GM19468 (cell line): Measurements from ENCODE around the gene RAPGEF5.

Experiments
- ATAC-seq: cut with Tn5 transposase; IDR thresholded peaks from one replicate; pipeline ENCODE4 v1.9.1; 2021; ENCODE audit warnings: mild to moderate bottlenecking, moderate library complexity, moderate number of reproducible peaks; ENCODE audit not compliant: unreplicated experiment; ENCODE audit errors: extremely low read depth

RAPGEF5 gene

DNA sequence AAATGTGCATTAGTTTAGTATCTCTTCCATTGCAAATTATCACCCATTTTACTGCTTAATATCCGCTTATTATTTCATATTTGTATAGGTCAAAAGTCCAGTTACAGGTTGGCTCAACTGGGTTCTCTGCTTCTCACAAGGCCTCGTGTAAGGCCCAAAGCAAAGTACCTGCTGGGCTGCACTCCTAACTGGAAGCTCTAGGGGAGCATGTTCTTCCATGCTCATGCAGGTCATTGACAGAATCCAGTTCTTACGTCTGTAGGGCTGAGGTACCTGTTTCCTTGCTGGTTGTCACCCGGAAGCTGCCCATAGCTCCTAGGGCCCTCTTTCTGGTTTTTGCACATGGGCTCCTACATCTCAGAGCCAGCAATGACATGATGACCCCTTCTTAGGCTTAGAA is 79.6 kb downstream of the RAPGEF5 start:
- ATAC-seq: no peak

DNA sequence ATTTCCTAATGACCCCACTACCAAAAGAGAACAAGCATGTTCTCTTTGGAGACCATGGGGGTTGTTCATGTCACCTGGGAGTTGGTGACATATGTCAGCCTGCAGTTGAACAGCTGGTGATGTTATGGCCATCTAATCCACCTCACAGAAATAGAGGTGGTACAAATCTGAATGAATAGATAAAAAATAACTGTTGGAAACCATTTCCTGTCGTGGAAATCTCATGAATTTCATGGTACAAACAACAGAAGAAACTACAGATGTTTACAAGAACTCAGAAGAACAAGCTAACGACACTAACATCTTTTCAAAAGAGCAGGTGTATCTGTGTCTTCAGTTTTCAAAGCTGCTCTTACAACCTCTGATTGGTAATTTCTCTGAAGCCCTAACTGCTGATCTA is 81.3 kb downstream of the RAPGEF5 start:
- ATAC-seq: no peak

DNA sequence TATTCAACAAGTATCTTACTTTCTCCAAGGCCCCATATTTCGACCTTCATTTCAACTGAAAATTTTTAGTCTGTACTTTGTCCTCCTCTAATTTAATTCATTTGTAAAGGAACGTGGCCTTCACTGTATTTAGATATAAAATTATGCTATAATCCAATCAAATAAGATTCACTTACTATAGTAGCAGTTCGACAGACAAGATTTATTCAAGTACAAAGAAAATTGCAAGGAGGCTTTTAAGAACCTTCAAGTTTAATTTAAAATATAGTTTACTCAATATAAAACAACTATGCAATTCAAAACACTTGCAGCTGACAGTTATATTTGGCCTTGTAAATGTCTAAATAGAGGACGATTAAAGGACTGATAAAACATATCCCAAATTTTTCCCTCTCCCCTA is 85.6 kb downstream of the RAPGEF5 start:
- ATAC-seq: no peak

DNA sequence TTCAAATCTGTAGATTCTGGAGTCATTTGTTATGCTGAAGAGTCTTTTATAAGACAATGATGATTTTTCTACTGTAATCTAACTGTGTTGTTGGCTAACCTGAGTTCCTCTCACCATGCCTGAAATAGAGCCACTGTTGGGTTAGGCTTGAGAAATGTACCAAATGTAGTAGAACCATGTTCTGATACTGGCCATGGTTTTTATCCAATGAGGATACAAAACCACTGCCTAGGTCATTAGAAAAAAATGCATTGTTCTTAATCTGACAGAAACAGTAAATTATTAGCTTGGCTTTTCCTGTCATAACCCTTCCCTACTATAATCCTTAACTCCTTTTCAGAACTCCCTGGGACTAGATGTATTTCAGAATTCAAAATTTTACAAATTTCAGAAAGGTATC is 86.6 kb downstream of the RAPGEF5 start:
- no peak for ATAC-seq

DNA sequence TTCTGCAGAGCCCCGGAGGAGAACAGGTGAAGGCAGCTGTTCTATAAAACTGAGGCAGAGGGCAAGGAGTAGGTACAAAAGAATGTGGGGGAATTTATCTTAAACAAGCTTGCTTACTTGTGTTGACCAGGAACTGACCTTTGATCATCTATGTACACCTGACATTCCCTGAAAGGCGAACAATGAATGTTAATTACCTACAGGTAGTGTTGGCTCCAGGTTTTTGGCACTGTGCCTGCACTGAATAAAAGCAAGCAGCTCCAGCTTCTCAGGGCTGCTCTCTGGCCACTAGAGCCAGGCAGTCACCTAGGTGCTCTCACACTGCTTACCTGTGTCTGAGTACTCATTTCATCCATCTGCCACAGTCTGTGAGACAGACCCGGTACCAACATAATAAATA is 87.0 kb downstream of the RAPGEF5 start:
- no peak for ATAC-seq

DNA sequence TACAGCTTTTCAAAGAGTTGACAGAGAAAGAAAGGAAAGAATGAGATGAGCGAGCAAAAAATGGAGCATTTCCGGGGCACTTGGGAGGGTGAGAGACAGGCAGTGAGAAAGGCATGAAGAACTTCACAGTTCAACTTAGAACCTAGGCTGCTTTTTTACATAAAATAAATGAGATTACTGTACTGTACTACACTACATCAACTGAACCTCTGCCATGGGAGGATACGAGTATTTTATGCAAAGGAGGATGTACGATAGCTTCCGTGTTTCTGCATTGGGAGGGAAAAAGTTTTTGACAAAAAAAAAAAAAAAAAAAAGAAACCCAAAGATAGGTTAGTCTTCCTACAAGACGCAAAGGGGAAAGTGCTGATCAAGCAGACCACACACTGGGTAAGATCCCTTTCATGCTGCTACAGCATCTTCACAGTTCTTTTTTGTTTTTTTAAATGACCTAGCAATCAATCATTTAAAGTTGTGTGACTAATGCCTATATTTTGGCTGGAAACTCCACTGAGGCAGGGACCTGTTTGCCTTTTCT is 88.0 kb downstream of the RAPGEF5 start:
- ATAC-seq: no peak

DNA sequence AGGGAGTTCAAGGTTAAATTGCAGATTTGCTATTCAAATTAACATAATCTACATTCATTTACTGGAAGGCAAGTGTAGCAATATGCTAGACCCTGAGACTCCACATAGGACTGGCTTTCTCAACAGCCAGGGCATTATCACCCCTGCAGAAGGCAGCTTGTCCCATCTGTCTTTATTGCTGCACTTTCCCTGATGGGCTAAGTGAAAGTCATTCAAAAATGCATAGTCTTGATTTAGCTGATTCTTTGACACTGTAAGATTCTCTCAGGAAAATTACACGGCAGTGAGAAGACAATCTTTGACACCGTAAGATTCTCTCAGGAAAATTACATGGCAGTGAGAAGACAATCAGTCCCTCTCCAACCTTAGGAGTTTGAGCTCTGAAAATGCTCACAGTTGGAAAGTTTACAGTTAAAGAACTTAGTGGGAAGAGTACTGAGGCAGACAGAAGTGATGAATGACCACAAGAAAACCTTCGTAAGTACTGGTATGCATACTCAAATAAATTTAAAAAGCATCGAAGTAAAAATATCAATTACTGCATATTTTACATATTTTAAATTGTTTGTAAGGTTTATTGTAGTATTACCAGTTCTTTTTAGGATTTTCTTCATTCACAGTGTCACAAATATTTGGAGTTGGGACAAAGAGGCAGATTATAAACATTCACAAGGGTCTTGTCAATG is 88.9 kb downstream of the RAPGEF5 start:
- no peak for ATAC-seq

DNA sequence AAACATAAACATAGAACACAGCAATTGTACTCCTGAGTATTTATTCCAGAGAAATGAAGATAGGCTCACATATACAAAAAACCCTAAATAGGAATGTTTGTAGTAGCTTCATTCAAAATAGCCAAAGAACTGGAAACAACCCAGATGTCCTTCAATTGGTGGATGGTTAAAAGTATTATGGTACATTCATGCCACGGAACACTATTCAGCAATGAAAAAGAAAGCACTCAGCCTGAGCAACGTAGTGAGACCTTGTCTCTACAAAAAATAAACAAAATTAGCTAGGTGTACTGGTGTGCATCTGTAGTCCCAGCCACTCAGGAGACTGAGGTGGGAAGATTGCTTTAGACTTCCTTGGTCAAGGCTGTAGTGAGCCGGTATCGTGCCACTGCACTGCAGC is 94.4 kb downstream of the RAPGEF5 start:
- no peak for ATAC-seq

DNA sequence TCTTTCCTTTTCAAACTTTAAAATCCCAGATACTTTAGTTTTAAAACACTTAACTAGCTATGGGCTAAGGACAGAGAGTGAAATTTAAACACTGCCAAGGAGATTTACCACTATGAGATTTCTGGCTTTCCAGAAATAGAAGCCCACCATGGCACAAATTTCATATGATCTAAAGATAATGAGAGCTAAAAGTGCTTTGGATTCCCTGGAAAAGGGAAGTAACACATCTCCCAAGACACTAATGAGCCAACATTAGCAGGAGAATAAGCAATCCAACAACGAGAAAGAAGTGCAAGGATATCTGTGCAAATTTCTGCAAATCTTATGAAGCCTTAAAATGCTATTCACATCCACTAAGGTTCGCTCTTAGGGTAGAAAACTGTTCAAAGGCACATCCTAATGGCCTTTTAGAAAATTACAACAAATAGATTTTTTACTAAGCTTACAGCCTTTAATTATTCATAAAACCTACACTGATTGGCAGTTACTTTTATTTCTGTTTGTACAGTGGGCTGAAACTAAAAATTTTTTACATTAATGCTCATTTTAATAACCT is 100.3 kb downstream of the RAPGEF5 start:
- no peak for ATAC-seq

DNA sequence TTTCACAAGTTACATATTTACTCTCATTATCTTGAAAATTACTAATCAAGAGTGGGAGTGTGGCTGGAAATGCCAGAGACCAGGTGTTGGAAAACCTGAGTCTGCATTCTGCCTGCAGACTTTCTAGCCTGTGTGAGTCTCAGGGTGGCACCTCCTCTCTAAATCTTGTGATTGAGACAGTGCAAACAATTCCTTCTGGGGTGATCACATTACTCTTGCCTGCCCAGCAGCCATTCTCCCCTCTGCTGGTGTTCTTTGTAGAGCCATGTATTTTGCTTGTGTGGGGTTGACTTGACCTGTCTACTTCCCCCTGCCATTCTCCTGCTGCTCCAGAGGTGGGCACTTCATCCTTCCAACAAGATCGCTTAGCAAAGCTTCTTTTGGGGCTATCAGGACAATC is 101.1 kb downstream of the RAPGEF5 start:
- ATAC-seq: no peak

DNA sequence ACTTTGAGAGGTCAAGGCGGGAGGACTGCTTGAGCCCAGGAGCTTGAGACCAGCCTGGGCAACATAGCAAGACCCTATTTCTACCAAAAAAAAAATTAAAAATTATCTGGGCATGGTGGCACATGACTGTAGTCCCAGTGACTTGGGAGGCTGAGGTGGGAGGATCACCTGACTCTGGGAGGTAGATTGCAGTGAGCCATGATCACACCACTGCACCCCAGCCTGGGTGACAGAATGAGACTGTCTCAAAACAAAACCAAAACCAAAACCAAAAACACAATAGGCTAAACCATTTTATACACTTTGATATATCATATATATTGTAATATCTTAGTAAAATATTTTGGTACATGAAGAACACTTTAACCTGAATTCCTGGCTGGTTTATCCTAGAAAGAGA is 101.6 kb downstream of the RAPGEF5 start:
- no peak for ATAC-seq

DNA sequence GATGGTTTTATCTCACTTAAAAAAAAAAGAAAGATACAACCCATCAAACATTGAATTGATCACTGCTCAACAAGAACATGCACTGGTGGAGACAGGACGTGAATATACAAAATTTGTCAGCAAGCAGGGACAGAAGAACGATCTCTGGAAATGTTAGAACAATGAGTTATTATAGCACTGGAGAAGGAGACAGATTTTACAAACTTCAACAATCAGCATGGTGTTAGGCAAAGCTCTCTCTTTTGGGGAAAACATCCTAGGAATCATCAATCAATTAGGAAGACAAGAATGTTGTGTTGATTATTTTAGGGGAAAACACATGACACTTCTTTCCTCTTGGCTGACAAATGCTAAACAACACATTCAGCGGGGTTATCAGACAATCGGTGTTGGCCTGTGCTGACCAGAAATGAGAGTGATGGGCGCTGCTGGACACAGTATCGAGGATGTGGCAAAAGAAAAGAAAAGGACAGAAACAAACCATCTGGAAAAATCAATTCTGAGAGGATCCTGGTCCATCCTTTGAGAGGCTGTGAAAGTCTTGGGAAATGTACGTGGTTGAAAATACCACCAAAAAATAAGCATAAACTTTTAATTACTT is 103.9 kb downstream of the RAPGEF5 start:
- no peak for ATAC-seq

DNA sequence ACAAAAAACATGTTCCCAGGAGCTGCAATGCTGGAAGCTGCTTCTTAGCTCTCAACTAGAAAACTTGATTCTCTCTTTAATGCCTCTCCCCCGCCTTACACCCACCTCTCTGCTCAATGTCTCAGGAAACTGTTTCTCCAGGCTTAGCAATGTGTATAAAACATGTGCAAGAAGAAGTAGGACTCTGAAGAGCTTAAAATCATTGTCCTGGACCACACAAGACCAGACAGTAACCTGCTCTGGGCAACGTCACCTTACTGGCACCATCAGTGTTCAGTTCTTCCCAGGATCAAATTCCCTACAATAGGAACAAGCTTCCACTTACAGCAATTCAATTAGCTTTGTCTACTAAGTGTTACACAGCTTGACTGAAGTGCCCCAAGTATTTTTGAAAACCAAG is 104.9 kb downstream of the RAPGEF5 start:
- no peak for ATAC-seq

DNA sequence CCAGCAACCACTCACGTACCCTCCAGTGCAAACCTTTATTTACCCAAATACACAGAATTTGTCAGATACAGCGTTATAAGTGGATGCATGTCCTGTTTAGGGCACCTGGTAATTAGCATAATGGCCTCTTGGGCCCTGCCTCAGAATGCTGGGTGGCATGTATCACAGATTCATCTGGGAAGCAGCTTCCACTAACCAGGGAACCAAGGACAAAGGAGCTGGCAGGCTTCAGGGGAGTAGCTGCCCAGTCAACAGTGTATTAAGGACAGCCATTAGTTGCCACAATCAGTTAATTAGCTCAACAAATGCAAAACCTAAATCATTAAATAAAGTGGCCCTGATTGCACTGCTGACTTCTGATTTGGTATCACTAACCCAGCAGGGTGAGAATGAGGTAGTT is 105.7 kb downstream of the RAPGEF5 start:
- no peak for ATAC-seq

DNA sequence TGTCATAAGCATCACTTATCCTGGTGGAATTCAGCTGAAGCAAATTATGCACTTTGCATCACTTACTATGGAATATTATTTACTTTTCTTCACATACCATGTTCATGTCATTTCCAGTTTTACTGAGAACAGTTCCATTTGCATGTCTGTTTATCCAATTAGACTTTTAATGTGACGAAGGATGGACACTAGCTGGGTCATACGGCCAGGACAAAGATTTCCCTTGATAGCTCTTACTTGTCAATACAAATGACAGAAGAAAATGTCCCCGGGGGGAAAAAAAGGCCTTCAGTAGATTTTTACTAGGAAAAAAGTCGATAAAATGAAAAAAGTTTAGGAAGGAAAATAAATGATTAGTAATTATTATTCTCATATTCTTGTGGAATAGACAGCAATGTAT is 106.6 kb downstream of the RAPGEF5 start:
- ATAC-seq: no peak

DNA sequence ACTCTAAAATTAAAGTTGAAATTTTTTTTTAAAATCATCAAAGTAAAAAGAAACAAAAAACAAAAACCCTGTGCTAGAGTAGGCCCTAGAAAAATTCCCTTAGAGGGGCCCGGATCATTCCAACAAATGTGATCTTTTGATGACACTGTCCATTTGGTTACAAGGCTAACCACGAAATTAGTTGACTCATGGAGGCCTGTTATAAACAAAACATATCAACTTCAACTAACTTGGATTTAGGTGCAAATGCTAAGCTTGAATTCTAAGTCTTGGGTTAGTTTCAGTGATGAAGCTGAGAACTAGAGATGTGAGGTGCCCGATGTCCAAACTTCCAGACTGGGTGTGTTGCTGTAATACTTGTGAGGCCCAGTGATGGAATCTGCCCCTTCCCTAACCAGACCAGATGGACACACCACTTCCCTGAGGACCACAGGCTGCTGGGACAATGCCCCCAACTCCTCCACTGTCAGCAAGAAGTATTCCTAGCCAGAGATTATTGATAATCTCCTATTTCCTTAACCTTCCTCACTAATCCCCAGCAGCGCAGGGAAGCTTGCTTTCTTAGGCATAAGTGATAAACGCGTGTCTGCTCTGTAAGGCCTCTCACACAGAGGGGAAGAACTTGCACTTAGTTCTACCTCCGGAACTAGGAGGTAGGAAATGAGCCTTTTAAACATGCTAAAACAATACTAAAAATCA is 108.7 kb downstream of the RAPGEF5 start:
- no peak for ATAC-seq

DNA sequence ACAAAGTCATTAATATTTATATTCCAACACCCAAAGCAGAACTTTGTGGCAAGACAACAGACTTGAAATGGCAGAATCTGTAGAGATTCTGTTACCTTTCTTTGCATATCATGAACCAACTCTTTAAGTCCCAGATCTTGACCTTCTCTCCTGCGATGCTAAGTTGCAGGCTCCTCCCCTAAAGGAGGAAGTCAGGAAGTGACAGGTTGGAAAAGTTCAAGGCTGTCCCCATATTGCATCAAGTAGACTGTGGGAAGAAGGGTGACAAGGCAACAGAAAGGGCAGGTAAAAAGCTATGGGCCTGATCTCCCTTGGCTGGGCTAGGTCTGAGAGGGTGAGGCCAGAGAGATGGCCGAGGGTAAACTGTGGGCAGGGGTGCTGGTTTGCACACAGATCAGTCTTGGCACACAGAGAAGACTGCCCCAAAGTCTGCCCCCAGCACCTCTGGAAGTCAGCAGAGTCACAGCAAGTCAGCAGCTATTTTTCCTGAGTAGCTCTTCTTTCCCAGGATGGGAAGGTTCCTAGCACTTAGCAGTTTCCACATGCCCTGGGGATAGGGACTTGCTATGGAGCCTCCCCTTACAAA is 115.1 kb downstream of the RAPGEF5 start:
- ATAC-seq: no peak

DNA sequence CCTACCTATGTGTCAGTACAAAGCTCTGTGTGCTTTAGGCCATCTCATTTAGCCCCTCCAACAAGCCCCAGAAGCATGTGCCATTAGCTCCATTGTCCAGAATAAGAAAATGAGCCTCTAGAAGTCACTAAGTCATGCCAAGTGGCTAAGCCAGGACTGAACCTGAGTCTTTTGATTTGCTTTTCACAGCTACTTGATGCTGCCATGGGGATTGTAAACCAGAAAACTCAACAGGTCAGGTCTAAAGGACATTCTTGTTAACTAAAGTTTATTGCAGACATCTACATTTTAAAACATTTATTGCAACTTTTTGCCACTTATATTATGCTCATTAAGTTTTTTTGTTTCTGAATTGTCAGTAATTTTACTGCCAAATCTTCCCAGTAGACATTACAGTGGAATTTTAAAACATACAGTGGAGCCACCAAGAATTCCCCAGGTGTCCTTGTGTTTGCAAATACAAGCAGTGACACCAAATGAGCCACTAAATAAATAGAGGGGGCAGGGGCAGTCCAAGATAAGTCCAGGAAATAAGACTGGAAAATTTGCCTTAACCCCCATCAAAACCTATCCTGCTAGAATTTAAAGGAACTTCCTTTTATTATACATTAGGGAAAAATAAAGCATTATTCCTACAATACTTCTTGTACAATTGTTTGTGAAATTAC is 115.9 kb downstream of the RAPGEF5 start:
- ATAC-seq: no peak

DNA sequence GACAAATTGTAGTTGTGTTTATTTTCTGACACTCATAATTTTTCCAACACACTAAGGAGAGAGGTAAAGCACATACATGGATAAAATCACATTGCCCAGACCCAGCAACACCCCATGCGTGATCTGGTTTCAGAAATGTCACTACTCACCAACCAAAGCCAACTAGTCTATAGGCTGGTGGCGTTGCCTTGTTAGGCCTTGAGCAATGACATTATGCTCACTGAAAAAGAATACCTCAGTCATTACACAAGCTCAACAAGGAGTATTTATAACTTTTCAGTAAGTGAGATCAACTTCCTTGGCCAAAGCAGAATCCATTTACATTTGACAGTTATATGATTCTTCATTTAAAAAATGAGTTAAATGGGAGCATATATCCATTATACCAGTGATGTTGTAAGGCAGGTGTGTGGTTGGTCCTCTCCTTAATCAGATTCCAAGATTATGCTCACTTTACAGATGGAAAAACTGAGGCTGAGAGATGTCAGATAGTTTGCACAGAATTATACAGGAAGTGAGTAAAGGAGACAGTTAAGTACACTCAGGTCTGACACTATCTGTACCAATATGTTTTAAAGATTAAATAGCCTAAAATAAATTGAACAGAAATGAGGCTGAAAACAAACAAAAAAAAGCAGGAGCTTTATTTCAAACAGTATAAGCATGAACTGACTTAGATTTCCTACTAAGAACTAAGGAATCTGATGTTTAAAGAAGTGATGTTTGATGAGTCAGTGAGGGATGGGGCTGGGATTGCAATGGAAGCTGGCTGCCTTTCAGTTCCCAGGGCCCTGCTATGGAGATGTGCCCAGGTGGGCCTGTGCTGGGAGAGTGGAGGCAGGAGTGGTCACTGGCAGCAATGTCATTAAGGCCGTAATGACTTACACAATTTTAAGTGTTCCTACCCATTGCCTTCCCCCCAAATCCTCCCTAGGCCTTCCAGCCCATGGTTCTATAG is 118.3 kb downstream of the RAPGEF5 start:
- ATAC-seq: no peak
